Ascending aorta (tissue), 2 donors: ENCODE data around the gene GUCA1C. TPM values are rescaled to one million over a fixed set of nuclear protein-coding genes. Genes with fewer than 3 reads are reported as not detected.

Experiments
- DNase-seq, 2 donors: peaks; one replicate each; pipeline ENCODE4 v3.0.0-alpha.2; 2019; ENCODE audit warnings: low spot score in 2 of 2
- H3K27ac ChIP-seq, 2 donors: fragments of 200-600 bp; sonication (generic); one replicate each; pipeline ENCODE4 v1.5.1; 2016 to 2017; ENCODE audit warnings: mild to moderate bottlenecking in 1 of 2
- H3K27me3 ChIP-seq: fragments of 200-600 bp; sonication (generic); one replicate; pipeline ENCODE4 v1.5.1; 2017
- H3K36me3 ChIP-seq, 2 donors: fragments of 200-600 bp; sonication (generic); one replicate each; pipeline ENCODE4 v1.5.1; 2016
- H3K4me1 ChIP-seq, 2 donors: fragments of 200-600 bp; sonication (generic); one replicate each; pipeline ENCODE4 v1.5.1; 2016 to 2017; ENCODE audit warnings: mild to moderate bottlenecking in 1 of 2
- H3K4me3 ChIP-seq, 2 donors: fragments of 200-600 bp; sonication (generic); one replicate each; pipeline ENCODE4 v1.5.1; 2016 to 2017; ENCODE audit warnings: mild to moderate bottlenecking in 1 of 2
- H3K9me3 ChIP-seq, 2 donors: fragments of 200-600 bp; sonication (generic); one replicate each; pipeline ENCODE4 v1.5.1; 2016
- intact Hi-C: fragments of 100-400 bp; cut with DNase I; formaldehyde crosslinking; loops from one replicate; pipeline ENCODE4 v1.15.1; 2023
- total RNA-seq: library from RNA; depleted of rRNA; stranded (reverse); fragments of >200 nt; gene quantifications from one replicate; pipeline ENCODE4 v1.1.0, GENCODE V29; 2016
- TF ChIP-seq, protein P1 (sequence below), 3 experiments: fragments of 200-600 bp in 2 of 3; fragments of 450-650 bp in 1 of 3; sonication (generic) in 2 of 3; IDR thresholded peaks; one replicate each; pipeline ENCODE4 v1.5.1; 2016 to 2019; ENCODE audit warnings: antibody characterized with exemption in 3 of 3, mild to moderate bottlenecking in 1 of 3, moderate library complexity in 1 of 3

The GUCA1C gene
- total RNA-seq, 1 donor from 2014 or later: not detected

DNA sequence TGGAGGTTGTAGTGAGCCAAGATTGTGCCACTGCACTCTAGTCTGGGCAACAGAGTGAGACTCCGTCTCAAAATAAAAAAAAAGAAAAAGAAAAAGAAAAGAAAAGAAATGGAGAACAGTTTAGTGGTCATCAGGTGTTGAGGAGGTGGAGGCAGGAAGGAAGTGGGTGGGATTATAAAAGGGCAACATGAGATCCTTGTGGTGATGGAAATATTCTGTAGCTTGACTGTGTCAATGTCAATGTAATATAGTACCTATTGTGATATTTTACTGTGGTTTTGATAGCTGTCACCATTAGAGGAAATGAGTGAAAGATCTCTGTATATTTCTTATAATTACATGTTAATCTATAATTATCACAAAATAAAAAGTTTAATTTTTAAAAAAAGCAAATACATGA, 70.3 kb downstream of the GUCA1C start:
- Histone ChIP-seq H3K4me1 (no peaks in the 10 kb centered on the region), H3K9me3 (no peaks in the 10 kb centered on the region), H3K4me3 (no peak overlapping the region), H3K27ac (no peak overlapping the region), H3K36me3 (no peaks in the 10 kb centered on the region), H3K27me3 (no peaks in the 10 kb centered on the region)
- TF ChIP-seq, protein P1, sequence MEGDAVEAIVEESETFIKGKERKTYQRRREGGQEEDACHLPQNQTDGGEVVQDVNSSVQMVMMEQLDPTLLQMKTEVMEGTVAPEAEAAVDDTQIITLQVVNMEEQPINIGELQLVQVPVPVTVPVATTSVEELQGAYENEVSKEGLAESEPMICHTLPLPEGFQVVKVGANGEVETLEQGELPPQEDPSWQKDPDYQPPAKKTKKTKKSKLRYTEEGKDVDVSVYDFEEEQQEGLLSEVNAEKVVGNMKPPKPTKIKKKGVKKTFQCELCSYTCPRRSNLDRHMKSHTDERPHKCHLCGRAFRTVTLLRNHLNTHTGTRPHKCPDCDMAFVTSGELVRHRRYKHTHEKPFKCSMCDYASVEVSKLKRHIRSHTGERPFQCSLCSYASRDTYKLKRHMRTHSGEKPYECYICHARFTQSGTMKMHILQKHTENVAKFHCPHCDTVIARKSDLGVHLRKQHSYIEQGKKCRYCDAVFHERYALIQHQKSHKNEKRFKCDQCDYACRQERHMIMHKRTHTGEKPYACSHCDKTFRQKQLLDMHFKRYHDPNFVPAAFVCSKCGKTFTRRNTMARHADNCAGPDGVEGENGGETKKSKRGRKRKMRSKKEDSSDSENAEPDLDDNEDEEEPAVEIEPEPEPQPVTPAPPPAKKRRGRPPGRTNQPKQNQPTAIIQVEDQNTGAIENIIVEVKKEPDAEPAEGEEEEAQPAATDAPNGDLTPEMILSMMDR (IDR thresholded peaks at IDR 0.05): no peak
- intact Hi-C loops: no loop called here
- DNase-seq: no peak

DNA sequence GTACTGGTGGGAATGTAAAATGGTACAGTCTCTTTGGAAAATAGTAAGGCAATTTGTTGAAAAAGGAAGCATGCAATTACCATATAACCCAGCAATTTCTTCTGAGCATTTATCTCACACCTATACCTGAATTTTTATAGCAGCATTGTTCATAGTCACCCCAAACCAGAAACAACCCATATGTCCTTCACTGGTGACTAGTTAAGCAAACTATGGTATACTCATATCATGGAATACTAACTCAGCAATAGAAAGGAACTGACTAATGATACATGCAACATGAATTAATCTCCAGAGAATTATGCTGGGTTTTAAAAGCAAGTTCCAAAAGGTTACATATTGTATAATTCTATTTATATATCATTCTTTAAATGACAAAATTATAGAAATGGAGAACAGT, 70.9 kb downstream of the GUCA1C start:
- Histone ChIP-seq H3K9me3 (no peaks in the 10 kb centered on the region), H3K4me3 (no peak overlapping the region), H3K27ac (no peak overlapping the region), H3K27me3 (no peaks in the 10 kb centered on the region), H3K4me1 (no peaks in the 10 kb centered on the region), H3K36me3 (no peaks in the 10 kb centered on the region)
- TF ChIP-seq, protein P1 (IDR thresholded peaks at IDR 0.05): no peak
- intact Hi-C loops: no loop called here
- no peak for DNase-seq

DNA sequence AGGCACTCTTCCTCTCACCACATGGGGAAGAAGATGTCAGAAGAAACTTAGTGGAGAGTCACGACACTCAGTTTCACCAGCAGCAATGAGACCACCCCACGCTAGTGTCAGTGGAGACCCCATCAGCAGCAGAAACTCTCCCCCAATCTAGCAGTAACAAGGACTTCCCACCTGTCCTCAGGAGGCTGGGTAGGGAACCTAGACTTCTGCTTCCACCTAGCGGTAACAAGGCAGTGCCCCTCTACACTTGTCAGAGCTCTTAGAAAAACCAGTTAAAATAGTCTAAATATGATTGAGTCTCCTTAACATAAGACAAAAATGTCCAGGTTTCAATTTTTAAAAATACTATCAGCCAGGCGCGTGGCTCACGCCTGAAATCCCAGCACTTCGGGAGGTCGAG, 73.8 kb downstream of the GUCA1C start:
- Histone ChIP-seq H3K27ac (no peak overlapping the region), H3K36me3 (no peaks in the 10 kb centered on the region), H3K4me1 (no peaks in the 10 kb centered on the region), H3K27me3 (no peaks in the 10 kb centered on the region), H3K4me3 (no peak overlapping the region), H3K9me3 (no peaks in the 10 kb centered on the region)
- DNase-seq: no peak
- intact Hi-C loops: no loop called here
- TF ChIP-seq, protein P1 (IDR thresholded peaks at IDR 0.05): no peak

DNA sequence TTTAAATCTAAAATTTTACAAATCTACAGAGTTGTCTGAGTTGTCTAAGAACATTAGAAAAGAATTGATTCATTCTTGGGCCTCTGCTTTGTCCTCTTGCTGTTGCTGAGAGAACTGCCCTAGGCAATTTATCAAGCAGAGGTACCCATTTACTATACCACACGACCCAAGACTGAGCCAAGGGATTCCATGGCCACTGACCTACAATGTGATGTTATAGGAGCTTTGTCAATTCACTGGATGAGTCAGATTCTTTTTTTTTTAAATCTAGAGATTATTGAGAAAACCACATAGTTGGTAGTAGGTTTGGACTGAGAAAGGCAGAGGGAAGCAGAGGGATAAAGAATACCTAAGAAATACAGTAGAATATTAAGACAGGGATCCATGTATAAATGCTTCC, 75.8 kb downstream of the GUCA1C start:
- intact Hi-C loops: no loop called here
- Histone ChIP-seq H3K27me3 (no peaks in the 10 kb centered on the region), H3K9me3 (no peaks in the 10 kb centered on the region), H3K4me1 (no peaks in the 10 kb centered on the region), H3K4me3 (no peak overlapping the region), H3K27ac (no peak overlapping the region), H3K36me3 (no peaks in the 10 kb centered on the region)
- TF ChIP-seq, protein P1 (IDR thresholded peaks at IDR 0.05): no peak
- DNase-seq: no peak

DNA sequence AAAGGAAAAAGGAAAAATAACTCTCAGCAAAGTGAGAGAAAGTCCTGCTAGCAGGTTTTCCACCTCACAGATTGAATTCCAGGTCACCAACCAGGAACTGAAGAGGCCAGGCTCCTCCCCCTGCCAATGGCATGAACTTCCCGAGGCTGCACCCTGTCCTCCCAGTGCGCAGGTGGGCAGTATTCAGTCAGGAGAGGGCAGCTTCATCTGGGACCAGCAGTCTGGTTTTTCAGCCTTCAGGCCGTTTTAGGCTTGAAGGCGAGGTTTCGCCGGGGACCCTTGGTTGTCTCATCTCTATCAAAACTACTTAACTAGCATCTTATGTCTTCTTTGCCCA, 89.9 kb downstream of the GUCA1C start:
- DNase-seq: no peak
- Histone ChIP-seq H3K4me3 (no peak overlapping the region), H3K27ac (no peak overlapping the region), H3K4me1 (no peaks in the 10 kb centered on the region), H3K27me3 (no peaks in the 10 kb centered on the region), H3K9me3 (no peaks in the 10 kb centered on the region), H3K36me3 (no peaks in the 10 kb centered on the region)
- intact Hi-C loops: no loop called here
- TF ChIP-seq, protein P1 (IDR thresholded peaks at IDR 0.05): no peak
